DOHH2 (cell line): ENCODE results near the gene TINAGL1.

Experiments used
- H3F3A ChIP-seq: fragments of 200-600 bp; sonication (generic), shearing (Covaris generic); 2 replicates; pipeline ENCODE4 v1.6.0; 2016; ENCODE audit warnings: antibody characterized with exemption, mild to moderate bottlenecking; ENCODE audit not compliant: control insufficient read depth, insufficient read depth
- H3K27ac ChIP-seq: fragments of 200-600 bp; sonication (generic); 2 replicates; pipeline ENCODE4 v1.5.1; 2014; ENCODE audit warnings: low read depth, mild to moderate bottlenecking, low read length, moderate library complexity
- H3K27me3 ChIP-seq: fragments of 200-600 bp; sonication (generic); 2 replicates; pipeline ENCODE4 v1.6.1; 2014; ENCODE audit warnings: mild to moderate bottlenecking, low read length, mixed read lengths; ENCODE audit not compliant: control insufficient read depth
- H3K36me3 ChIP-seq: fragments of 200-600 bp; sonication (generic); 2 replicates; pipeline ENCODE4 v1.6.1; 2014; ENCODE audit warnings: mild to moderate bottlenecking, low read length, moderate library complexity, mixed read lengths; ENCODE audit not compliant: control insufficient read depth
- H3K4me1 ChIP-seq: fragments of 200-600 bp; sonication (generic); 2 replicates; pipeline ENCODE4 v1.6.1; 2014; ENCODE audit warnings: mild to moderate bottlenecking, low read length, mixed read lengths; ENCODE audit not compliant: control insufficient read depth
- H3K4me2 ChIP-seq: fragments of 200-600 bp; sonication (generic); 2 replicates; pipeline ENCODE4 v1.6.0; 2014; ENCODE audit warnings: mild to moderate bottlenecking, low read length, moderate library complexity
- H3K4me3 ChIP-seq: fragments of 200-600 bp; sonication (generic); 2 replicates; pipeline ENCODE4 v1.5.1; 2014; ENCODE audit warnings: mild to moderate bottlenecking, low read length, mixed read lengths
- H3K79me2 ChIP-seq: fragments of 200-600 bp; sonication (generic); 2 replicates; pipeline ENCODE4 v1.6.1; 2014; ENCODE audit warnings: mild to moderate bottlenecking, low read length, mixed read lengths; ENCODE audit not compliant: control insufficient read depth
- H3K9me2 ChIP-seq: fragments of 200-600 bp; sonication (generic); replicated peaks from 2 replicates; pipeline ENCODE4 v1.6.1; 2014; ENCODE audit warnings: mild to moderate bottlenecking, low read length, mixed read lengths; ENCODE audit not compliant: control insufficient read depth
- H3K9me3 ChIP-seq: fragments of 200-600 bp; sonication (generic); 2 replicates; pipeline ENCODE4 v1.6.1; 2014; ENCODE audit warnings: antibody characterized with exemption, low read length, mixed read lengths; ENCODE audit not compliant: control insufficient read depth, insufficient read depth
- H4K20me1 ChIP-seq: fragments of 200-600 bp; sonication (generic); 2 replicates; pipeline ENCODE4 v1.6.0; 2014; ENCODE audit warnings: low read depth, mild to moderate bottlenecking, antibody characterized with exemption, low read length, moderate library complexity; ENCODE audit not compliant: control insufficient read depth, insufficient read depth
- EZH2phosphoT487 ChIP-seq: fragments of 200-600 bp; sonication (generic); IDR thresholded peaks from 2 replicates; pipeline ENCODE4 v1.6.1; 2017; ENCODE audit warnings: borderline replicate concordance, mild to moderate bottlenecking, antibody characterized with exemption, low read length, moderate library complexity, mixed read lengths
- TF ChIP-seq, protein P1 (sequence below): fragments of 200-600 bp; sonication (generic); IDR thresholded peaks from one replicate; pipeline ENCODE4 v1.5.1; 2014; ENCODE audit warnings: antibody characterized with exemption, mild to moderate bottlenecking, low read depth, low read length; ENCODE audit not compliant: poor library complexity, severe bottlenecking

TINAGL1 gene

DNA sequence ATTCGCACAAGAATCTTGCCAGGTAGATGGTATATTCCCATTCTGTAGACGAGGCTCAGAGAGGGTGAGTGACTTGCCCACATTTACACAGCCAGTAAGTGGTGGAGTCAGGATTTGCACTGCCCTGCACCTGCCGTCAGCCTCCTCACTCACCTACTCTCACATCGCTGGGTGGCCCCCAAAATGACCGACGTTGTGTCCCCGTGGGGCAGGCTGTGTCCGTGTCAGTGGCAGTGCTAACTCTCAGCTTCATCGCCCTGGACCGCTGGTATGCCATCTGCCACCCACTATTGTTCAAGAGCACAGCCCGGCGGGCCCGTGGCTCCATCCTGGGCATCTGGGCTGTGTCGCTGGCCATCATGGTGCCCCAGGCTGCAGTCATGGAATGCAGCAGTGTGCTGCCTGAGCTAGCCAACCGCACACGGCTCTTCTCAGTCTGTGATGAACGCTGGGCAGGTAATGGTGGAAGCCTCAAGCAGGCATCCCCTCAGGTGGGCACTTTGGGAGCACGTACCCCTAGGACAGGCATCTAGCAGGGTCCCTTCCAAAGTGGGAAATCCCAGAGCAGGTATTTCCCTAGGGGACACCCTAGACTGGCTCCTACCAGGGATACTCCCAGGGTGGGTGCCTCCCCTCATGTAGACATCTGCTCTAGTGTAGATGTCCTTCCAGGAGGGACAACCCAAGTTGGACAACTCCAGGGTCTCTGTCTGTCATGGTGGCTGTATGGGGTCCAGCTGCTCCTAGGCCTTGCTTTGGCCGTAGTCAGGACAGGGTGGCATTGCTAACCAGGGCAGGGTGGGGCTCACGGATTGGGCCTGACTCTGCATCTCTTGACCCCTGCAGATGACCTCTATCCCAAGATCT is 44.5 kb downstream of the TINAGL1 start:
- H3K4me2 ChIP-seq, result no peak overlapping the region

DNA sequence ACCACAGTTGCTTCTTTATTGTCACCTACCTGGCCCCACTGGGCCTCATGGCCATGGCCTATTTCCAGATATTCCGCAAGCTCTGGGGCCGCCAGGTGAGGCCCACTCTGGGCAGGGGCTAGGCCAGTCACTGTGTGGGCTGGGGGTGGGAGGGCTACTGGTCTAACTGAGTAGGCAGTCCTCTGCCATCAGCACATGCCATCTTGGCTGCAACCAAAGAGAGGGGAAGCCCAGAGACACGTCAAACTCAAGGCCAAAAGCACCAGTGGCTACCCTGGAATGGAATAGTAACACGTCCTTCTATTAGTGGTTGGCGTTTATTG is 45.1 kb downstream of the TINAGL1 start:
- no peaks in the 10 kb centered on the region for H3K36me3 ChIP-seq
- H3K27me3 ChIP-seq, result peaks cover 21% of the 10 kb centered on the region
- no peaks in the 10 kb centered on the region for H3K9me2 ChIP-seq
- H3K4me1 ChIP-seq, result peaks cover 16% of the 10 kb centered on the region
- no peak overlapping the region for H3K4me2 ChIP-seq
- TF ChIP-seq, protein P1, sequence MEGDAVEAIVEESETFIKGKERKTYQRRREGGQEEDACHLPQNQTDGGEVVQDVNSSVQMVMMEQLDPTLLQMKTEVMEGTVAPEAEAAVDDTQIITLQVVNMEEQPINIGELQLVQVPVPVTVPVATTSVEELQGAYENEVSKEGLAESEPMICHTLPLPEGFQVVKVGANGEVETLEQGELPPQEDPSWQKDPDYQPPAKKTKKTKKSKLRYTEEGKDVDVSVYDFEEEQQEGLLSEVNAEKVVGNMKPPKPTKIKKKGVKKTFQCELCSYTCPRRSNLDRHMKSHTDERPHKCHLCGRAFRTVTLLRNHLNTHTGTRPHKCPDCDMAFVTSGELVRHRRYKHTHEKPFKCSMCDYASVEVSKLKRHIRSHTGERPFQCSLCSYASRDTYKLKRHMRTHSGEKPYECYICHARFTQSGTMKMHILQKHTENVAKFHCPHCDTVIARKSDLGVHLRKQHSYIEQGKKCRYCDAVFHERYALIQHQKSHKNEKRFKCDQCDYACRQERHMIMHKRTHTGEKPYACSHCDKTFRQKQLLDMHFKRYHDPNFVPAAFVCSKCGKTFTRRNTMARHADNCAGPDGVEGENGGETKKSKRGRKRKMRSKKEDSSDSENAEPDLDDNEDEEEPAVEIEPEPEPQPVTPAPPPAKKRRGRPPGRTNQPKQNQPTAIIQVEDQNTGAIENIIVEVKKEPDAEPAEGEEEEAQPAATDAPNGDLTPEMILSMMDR, result no peak
- no peak for TF ChIP-seq EZH2phosphoT487
- no peaks in the 10 kb centered on the region for H3K9me3 ChIP-seq
- H3F3A ChIP-seq, result no peaks in the 10 kb centered on the region
- no peak overlapping the region for H3K27ac ChIP-seq
- no peaks in the 10 kb centered on the region for H4K20me1 ChIP-seq
- no peaks in the 10 kb centered on the region for H3K79me2 ChIP-seq
- H3K4me3 ChIP-seq, result no peak overlapping the region

More for the DNA sequence above, 44.5 kb downstream of the TINAGL1 start:
- Histone ChIP-seq H3K27ac (no peak overlapping the region), H3K4me3 (no peak overlapping the region), H3F3A (no peaks in the 10 kb centered on the region), H3K4me1 (peaks cover 16% of the 10 kb centered on the region), H4K20me1 (no peaks in the 10 kb centered on the region), H3K9me3 (no peaks in the 10 kb centered on the region), H3K27me3 (peaks cover 21% of the 10 kb centered on the region), H3K9me2 (no peaks in the 10 kb centered on the region), H3K36me3 (no peaks in the 10 kb centered on the region), H3K79me2 (no peaks in the 10 kb centered on the region)
- TF ChIP-seq, protein P1, result no peak
- TF ChIP-seq EZH2phosphoT487, result no peak

DNA sequence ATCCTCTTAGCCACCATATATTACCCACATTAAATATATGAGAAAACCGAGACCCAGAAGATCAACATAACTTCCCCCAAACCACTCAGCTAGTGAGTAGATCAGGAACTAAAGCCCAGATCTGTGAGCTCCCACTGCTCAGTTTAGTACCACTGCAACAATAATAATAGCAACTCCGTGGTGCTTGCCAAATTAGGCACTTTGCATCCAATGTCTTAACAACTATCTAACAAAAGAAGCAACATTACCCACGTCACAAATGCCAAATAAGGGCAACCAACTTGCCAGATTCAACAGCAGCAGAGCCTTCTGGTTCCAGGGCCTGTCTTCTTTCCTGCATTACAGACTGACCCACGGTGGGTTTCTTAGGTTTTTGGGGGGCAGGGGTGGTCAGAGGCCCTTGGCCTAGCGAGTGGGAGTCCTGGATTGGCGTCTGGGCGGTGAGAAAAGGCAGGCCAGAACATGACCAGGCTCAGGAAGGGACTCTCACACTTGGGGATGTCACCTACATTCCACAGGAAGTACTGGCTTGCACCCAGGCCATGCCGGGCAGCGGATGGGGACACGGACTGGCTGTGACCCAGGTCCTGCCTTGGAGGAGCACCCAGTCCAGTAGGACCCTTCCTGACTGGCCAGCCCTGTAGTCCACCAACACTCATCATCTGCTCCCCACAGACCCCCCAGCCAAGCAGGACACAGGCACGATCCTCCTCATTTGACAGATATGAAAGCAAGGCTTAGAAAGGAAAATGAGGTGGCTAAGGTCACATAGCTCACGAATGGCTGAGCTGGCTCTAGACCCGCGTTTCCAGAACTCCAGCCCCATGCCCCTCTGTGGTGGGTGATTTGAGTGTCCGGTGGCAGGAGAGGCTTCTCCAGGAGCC is 45.8 kb downstream of the TINAGL1 start:
- H3K27me3 ChIP-seq, result peaks cover 17% of the 10 kb centered on the region
- no peak overlapping the region for H3K4me3 ChIP-seq
- TF ChIP-seq, protein P1, result no peak
- no peak for TF ChIP-seq EZH2phosphoT487
- peaks cover 16% of the 10 kb centered on the region for H3K4me1 ChIP-seq
- H3K79me2 ChIP-seq, result no peaks in the 10 kb centered on the region
- H4K20me1 ChIP-seq, result no peaks in the 10 kb centered on the region
- H3K9me3 ChIP-seq, result no peaks in the 10 kb centered on the region
- no peaks in the 10 kb centered on the region for H3K9me2 ChIP-seq
- no peak overlapping the region for H3K4me2 ChIP-seq
- no peaks in the 10 kb centered on the region for H3F3A ChIP-seq
- H3K36me3 ChIP-seq, result no peaks in the 10 kb centered on the region
- no peak overlapping the region for H3K27ac ChIP-seq
